ENCODE data around the gene COL12A1.

Gene COL12A1

GRCh38 chr6:75176076-75176582 lies 29.7 kb downstream of the COL12A1 start:
- DNase-seq: no peak

- no peak for DNase-seq
Measured at GRCh38 chr6:75171986-75172385, 33.9 kb downstream of the COL12A1 start.

- DNase-seq: no peak
Measured at GRCh38 chr6:75171567-75171966, 34.3 kb downstream of the COL12A1 start.

GRCh38 chr6:75170691-75171560 lies 34.9 kb downstream of the COL12A1 start:
- no peak for DNase-seq

- no peak for DNase-seq
Measured at GRCh38 chr6:75169689-75170586, 35.9 kb downstream of the COL12A1 start.

GRCh38 chr6:75167851-75168250 lies 38.0 kb downstream of the COL12A1 start:
- no peak for DNase-seq

GRCh38 chr6:75167325-75167724 lies 38.5 kb downstream of the COL12A1 start:
- DNase-seq: no peak

DNA sequence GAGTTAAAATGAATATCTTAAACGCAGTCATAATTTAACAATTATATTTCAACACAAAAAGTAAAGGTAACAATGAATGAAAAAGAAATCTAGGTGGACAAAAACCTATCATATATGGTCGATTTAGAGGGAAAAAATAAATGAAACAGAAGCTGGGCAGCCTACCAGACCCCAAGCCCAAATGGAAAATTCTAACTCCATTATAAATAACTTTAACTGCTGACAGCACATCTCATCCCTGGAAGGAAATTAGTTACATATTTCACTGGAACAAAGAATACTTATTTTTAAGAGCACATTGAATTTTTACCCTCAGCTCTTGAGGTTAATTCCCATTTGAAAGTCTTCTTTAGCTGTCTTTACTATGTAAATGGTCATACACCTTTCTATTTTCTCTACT lies 39.1 kb downstream of the COL12A1 start:
- DNase-seq: no peak

- DNase-seq: no peak
Measured at GRCh38 chr6:75166236-75166635, 39.6 kb downstream of the COL12A1 start.

- DNase-seq: no peak
Measured at GRCh38 chr6:75158176-75158575, 47.7 kb downstream of the COL12A1 start.

GRCh38 chr6:75157336-75157735 lies 48.5 kb downstream of the COL12A1 start:
- no peak for DNase-seq

DNA sequence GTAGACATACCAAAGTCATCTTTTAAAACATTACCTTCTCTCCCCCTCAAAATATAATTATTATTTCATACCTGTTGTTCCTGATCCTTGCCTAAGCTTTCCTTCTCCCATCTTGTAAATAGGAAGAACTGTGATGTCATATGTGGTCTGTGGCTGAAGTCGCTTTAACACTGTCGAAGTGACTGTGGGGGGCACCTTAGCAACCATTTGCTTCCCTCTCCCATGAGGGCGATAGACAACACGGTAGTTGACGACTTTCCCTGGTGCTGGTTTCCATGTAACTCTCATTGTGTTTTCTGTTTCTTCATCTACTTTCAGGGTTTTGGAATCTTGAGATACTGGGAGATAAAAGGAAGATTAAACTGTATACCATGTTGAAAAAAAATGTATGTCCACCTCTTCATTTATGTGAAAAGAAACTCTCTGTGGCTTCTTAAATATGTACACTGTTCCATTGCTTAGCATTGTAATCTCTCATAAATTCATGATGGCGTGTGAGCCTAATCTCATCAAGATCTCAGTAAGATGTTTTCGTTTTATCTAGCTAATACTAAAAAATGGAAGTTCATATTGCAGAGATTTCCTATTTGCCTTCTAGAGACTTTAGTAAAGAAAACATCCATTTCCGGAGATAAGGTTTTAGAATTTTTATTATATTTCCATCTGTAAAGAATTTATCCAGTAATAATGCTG lies 49.5 kb downstream of the COL12A1 start:
- DNase-seq: no peak

GRCh38 chr6:75155631-75156030 lies 50.2 kb downstream of the COL12A1 start:
- DNase-seq: no peak

DNA sequence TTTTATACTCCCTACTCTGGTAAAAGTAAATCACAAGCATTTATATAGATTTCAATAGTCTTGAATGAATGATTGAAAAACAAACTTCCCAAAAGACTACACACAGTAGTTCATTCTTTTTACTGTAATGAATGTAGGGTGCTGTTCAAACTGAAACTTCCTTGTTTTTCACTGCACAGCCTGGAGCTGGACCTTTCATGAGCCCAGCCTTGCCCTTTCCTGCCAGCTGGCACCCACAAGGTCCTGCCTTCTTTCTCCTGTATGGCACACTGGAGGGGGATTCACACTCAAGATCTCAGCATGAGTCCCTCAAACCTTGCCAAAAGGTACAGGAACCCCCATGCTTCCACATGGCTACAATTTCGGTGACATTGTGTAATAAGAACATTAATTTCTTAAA lies 50.9 kb downstream of the COL12A1 start:
- no peak for DNase-seq

DNA sequence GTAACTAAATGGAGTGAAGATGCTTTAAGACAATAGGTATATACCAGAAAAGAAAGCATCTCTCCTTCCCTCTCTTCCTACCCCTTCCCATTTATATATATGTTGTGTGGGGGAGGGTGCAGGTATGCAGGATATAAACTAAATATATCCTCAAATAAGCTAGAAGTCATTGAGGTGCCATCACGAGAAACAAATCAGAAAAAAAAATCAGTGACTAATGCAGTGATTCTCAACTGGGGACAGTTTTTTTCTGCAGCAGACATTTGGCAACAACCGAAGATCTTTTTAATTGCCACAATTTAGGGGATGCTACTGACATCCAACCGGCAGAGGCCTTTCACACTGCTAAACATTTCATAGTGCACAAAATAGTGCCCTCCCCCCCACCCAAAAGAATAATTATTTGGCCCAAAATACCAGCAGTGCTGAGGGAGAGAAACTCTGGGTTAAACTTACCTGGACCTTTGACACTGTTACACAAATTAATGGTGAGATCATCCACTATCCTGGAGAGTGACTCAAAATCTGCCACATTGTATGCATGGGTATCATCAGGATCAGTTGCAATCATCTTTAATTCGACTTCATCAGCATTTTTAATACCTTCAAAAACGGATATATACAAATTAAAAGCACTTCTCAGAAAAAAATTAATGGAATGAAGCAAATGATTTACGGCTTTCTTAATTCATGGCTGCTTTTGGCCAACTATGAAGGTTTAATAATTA lies 55.0 kb downstream of the COL12A1 start:
- DNase-seq: no peak

DNA sequence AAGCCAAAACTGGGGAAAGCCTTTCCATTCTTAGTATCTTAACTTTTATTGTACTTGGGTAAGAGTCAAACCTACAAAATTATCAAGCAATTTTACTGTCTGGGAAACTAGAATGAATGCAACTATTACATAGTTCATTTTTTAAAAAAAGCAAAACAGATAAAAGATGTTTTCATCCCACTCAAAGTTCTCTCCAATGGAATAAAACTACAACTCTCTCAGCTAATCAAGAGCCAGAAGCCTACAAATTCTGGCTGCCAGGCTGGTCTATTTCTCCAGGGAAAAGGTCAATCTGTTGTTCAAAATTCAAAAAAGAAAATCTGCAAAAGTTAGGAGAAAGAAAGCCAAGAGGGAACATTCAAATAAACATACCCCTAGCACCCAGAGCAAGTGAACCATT lies 56.2 kb downstream of the COL12A1 start:
- no peak for DNase-seq

- no peak for DNase-seq
Measured at GRCh38 chr6:75149240-75149639, 56.6 kb downstream of the COL12A1 start.

- DNase-seq: no peak
Measured at GRCh38 chr6:75147512-75147911, 58.3 kb downstream of the COL12A1 start.

DNA sequence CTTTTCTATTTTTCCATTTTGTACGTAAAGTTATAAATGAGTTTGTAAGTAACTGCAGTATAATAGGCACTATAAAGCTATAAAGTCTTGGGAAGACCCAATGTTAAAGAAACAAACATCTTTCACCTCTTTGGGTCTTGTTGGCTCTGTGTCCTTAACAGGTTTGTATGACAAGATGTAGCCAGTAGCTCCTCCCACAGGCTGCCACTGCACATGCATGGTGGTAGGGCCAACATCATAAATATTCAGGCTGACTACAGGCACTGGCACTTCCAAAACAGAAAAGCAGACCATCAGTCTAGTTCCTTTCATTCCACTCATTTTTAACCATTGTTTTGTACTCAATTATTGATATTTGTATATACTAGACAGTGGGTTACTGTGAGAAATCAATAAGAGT lies 59.9 kb downstream of the COL12A1 start:
- DNase-seq: no peak

DNA sequence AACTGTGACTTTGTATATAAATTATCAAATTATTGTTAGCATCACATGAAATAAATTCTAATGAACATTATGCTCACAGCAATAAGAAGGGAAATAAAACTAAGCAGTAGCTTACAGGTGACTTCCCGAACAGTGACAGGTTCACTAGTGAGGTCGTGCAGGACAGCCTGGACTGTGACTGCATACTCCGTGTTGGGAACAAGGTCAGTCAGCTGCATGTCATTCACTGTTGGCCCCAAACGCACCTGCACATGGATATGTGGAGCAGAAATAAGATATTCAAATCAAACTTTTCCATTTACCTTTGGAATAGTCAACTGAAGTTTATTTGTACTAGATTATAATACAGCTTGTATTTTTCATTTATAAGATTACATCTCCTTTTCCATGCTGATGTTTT lies 60.6 kb downstream of the COL12A1 start:
- DNase-seq: no peak

GRCh38 chr6:75144386-75144785 lies 61.5 kb downstream of the COL12A1 start:
- no peak for DNase-seq

DNA sequence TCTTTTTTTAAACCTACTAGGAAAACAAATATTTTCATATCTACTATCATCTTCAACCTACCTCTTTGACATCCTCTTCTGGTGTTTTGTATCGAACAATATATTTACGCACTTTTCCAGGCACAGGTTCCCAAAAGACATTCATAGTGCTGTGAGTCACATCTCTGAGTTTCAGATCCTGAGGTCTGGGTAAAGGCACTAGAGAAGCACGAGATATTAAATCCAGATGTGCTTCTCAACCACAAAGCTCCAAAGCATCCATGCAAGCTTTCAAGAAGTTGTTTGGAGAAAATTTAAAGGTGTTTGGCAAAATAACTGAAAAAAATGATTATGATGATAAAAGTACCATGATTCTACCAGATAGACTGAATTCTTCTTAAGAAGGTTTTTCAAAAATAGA lies 62.7 kb downstream of the COL12A1 start:
- no peak for DNase-seq

All from CD4-positive, alpha-beta T cell treated with Interleukin-10 for 1 hour (primary cell).